ENCODE measurements around the gene RARG.

The RARG gene

DNA sequence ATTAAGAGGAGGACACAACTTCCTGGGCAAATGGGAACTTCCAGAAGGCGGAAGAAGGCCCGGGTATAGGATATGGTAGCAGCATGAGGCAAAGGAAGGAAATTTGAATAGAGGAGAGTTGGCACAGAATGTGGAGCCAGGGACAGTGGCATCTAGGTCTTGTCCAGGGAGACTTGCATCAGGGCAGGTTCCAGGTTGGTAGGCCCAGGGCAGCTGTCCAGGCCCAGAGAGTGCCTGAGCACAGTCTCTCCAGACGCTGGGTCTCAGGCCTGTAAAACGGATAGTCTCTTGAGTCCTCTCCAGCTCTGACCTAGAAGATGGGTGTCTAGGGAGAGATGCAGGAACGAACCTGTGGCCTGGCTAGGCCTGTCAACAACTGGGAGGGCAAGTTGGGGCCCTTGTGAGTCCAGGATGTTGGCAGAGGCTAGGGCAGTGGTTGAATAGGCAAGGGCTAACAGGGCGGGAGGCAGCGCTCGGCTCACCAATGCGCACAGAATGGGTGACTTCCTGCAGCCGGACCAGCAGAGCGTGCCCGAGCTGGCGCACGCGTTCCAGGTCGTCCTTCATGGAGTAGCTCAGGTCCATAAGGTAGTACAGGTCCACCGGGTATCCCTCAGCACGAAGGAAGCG is 34.9 kb downstream of the RARG start:
- POLR2A ChIA-PET: no interaction called here
- CTCF ChIA-PET: interaction anchor here (1.2 to 8.0 kb wide), 6 partner anchors 10 to 134 kb away, joined by 3 to 61 read pairs (median 18); partner anchors contain the start of genes AAAS, CSAD and ZNF740
- DNase-seq (ENCODE audit: extremely low spot score): no peak
- TF ChIP-seq, protein P1, sequence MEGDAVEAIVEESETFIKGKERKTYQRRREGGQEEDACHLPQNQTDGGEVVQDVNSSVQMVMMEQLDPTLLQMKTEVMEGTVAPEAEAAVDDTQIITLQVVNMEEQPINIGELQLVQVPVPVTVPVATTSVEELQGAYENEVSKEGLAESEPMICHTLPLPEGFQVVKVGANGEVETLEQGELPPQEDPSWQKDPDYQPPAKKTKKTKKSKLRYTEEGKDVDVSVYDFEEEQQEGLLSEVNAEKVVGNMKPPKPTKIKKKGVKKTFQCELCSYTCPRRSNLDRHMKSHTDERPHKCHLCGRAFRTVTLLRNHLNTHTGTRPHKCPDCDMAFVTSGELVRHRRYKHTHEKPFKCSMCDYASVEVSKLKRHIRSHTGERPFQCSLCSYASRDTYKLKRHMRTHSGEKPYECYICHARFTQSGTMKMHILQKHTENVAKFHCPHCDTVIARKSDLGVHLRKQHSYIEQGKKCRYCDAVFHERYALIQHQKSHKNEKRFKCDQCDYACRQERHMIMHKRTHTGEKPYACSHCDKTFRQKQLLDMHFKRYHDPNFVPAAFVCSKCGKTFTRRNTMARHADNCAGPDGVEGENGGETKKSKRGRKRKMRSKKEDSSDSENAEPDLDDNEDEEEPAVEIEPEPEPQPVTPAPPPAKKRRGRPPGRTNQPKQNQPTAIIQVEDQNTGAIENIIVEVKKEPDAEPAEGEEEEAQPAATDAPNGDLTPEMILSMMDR (IDR thresholded peaks at IDR 0.05; ENCODE audit: control extremely low read depth, extremely low read depth, low read depth, missing control alignments): no peak

DNA sequence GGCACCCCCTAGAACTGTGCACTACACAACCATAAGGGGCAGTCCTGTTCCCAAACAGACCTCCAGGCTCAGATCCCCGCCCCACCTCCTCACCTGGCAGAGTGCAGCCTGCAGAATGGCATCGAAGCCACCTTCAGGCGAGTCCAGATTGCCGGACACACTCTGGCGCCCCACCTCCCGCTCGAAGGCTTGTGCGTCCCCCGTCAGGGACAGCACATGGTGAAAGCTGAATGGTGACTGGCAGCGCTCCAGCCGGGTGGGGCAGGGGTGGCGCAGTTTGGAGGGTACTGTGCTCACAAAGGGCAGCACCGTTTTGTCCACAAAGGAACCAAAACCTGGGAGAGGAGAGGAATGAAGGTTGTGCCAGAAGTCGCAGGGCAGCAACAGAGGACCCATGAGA is 35.5 kb downstream of the RARG start:
- ChIA-PET POLR2A (no interaction called here), CTCF (interaction anchor here (2.4 to 8.0 kb wide), 4 partner anchors 9 to 125 kb away, joined by 14 to 61 read pairs (median 19); partner anchors contain the start of gene AAAS)
- no peak for DNase-seq (ENCODE audit: extremely low spot score)
- TF ChIP-seq, protein P1 (IDR thresholded peaks at IDR 0.05; ENCODE audit: control extremely low read depth, extremely low read depth, low read depth, missing control alignments): no peak

DNA sequence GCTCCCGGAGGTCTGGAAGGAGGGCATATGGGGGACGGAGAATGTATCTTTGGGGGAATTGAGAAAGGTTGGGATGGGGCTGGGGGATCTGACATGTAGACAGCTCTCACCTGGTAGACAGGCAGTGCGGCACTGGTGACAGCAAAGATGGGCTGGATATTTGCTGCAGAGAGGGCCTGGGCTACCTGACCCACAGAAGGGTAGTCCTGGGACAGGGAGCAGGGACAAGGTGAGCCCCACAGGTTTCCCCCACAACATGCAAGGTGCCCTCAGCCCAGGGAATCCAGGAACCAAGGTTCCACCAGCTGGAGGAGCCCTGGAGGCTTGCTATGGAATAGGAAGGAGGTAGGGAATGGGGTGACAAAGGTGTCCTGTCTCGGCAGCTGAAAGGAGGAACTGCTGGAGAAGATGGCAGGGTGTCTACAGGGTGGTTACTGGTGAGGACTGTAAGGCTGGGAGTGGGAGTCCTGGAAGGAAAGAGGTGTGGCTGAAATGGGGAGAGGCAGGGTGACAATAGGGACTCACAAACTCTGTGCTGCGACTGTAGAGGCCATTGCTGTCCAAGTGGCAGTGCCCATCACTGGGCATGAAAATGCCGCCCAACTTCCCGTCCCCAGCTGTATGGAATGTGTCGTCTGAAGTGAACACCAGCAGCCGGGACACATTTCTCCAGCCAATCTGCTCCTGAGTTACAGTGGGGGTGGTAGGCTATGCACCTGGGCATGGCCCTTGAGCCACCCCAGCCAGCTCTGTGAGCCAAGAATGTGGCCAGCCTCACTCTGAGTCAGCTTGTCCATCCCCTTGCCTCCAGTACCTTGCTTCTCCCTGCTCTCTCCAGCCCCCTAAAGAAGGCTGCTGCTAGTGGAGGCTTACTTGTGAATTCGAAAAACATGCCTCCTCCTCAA is 36.2 kb downstream of the RARG start:
- POLR2A ChIA-PET: interaction anchor here (1.1 kb wide), 1 partner anchor 24 kb away, joined by 3 read pairs; no protein-coding TSS in a partner anchor
- TF ChIP-seq, protein P1 (IDR thresholded peaks at IDR 0.05; ENCODE audit: control extremely low read depth, extremely low read depth, low read depth, missing control alignments): no peak

DNA sequence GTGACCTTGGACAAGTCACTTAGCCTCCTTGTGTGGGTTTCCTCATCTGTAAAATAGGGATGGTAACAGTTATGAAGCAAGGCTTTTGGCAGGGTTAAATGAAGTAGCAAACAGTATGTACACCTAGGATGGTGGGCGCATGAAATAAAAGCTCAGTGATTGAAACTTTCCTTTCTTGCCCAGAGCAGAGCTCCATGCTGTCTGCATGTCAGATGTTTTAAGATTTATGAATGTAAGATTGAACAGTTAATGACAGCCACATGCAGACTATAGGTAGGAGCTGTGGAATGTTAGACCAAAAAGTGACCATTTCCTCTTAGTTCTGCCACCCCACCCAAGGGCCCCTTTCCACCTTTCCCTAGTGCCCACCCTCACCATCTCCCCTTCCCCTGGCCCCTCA is 37.0 kb downstream of the RARG start:
- TF ChIP-seq, protein P1 (IDR thresholded peaks at IDR 0.05; ENCODE audit: control extremely low read depth, extremely low read depth, low read depth, missing control alignments): no peak
- DNase-seq (ENCODE audit: extremely low spot score): no peak
- ChIA-PET POLR2A (interaction anchor here (0.5 to 1.1 kb wide), 2 partner anchors 24 to 45 kb away, joined by 3 read pairs; no protein-coding TSS in a partner anchor), CTCF (interaction anchor here (0.8 to 2.4 kb wide), 8 partner anchors 8 to 126 kb away, joined by 3 to 16 read pairs (median 5); partner anchors contain the start of gene CSAD)

More for the DNA sequence above, 36.2 kb downstream of the RARG start:
- CTCF ChIA-PET: interaction anchor here (0.8 to 2.4 kb wide), 8 partner anchors 9 to 125 kb away, joined by 3 to 16 read pairs (median 5); partner anchors contain the start of gene CSAD
- DNase-seq (ENCODE audit: extremely low spot score): no peak

DNA sequence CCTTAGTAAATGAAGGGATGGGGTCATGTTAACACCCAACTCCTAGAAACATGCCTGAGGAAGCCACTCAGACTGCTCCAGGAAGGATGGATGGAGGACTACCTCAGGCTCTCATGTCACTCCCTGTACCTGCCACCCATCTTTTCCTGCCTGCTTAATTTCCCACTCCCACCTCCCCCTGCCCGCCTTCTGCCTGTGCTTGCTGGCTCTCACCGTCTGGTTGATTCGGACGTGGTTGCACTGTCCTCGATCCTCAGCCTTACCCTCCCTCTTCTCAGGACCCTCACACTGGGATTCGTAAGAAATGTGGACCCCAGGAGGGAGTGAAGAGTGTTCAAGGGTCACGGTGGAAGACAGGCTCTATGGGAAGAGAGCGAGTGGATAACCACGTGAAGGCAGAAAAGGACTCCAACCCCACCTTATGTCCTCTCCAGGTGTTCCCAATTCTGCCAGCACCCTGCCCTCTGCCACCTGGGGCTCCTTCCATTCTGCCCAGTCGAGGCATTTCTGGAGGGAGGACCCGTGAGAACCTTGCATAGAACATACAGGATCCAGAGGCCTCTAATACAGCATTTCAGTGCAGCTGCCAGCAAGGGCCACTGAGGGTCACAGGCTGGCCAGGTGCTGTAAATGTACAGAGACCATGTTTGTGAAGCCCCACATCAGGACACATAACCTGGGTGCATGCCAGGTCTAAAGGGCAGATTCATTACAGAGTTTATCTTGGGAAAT is 37.9 kb downstream of the RARG start:
- TF ChIP-seq, protein P1 (IDR thresholded peaks at IDR 0.05; ENCODE audit: control extremely low read depth, extremely low read depth, low read depth, missing control alignments): no peak
- ChIA-PET POLR2A (no interaction called here), CTCF (interaction anchor here (0.9 to 2.4 kb wide), 7 partner anchors 9 to 127 kb away, joined by 3 to 16 read pairs (median 5); no protein-coding TSS in a partner anchor)
- no peak for DNase-seq (ENCODE audit: extremely low spot score)

Data from GM10248 (cell line).